Fibroblast of skin of scalp (primary cell): ENCODE results near the gene SIRT6.
A peak's percentile ranks its signal among the peaks of the same experiment; 100 is the strongest.
"Not testable (repeated sequence)": the region's sequence is repeated elsewhere in the genome, so short reads cannot be mapped to it uniquely, and the experiment has no call there.

Experiments
- DNase-seq: peaks from one replicate; pipeline ENCODE4 v3.0.0-alpha.2; 2013

Gene SIRT6

GRCh38 chr19:4174213-4174894, 8.0 kb downstream of the SIRT6 start:
- DNase-seq = no peak

GRCh38 chr19:4173479-4174212, 8.7 kb downstream of the SIRT6 start:
- no peak for DNase-seq

GRCh38 chr19:4172861-4173473, 9.4 kb downstream of the SIRT6 start:
- peak; percentile 48 for DNase-seq

DNA sequence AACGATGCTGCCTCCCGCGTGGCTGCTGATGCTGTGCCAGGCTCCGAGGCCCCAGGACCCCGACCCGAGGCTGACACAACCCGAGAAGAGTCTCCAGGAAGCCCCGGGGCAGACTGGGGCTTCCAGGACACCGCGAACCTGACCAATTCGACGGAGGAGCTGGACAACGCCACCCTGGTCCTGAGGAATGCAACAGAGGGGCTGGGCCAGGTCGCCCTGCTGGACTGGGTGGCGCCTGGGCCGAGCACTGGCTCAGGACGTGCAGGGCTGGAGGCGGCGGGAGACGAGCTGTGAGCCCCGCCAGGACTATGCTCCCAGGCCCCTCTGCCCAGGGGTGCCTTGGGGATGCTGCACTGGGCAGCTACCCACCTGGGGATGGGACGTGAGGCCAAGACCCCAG, 10.7 kb downstream of the SIRT6 start:
- no peak for DNase-seq

DNA sequence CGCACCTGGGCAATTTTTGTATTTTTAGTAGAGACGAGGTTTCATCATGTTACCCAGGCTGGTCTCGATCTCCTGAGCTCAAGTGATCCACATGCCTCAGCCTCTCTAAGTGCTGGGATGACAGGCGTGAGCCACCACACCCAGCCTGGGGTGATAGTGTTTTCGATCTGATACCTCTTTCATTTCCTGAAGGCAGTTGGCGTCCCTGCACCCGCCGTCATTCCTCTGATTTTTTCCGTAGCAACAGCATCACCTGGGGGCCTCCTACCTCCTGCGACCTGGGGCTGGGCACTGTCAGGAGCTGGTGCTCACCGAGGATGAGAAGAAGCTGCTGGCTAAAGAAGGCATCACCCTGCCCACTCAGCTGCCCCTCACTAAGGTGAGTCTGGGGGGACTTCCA, 18.1 kb downstream of the SIRT6 start:
- DNase-seq = no peak

GRCh38 chr19:4161415-4162077, 20.8 kb downstream of the SIRT6 start:
- no peak for DNase-seq

- DNase-seq = not testable (repeated sequence)
Observed at GRCh38 chr19:4157971-4158370, 24.4 kb downstream of the SIRT6 start.

DNA sequence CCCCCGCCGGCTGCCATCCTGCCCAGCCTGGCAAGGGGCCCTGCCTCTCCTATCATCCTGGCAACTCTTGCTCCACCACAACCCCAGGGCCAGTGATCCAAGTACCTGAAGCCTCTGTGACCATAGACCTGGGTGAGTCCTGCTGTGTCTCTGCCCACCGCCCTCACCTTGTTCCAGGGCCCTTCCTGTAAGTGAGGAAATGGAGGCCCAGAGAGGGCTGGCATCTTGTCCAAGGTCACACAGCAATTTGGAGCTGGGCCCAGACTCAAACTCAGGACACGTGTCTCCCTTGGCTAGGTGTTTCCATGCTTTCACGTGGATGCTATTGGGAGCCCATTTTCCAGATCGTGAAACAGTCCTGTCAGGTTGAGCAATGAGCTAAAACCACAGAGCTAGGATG, 25.2 kb downstream of the SIRT6 start:
- no peak for DNase-seq

DNA sequence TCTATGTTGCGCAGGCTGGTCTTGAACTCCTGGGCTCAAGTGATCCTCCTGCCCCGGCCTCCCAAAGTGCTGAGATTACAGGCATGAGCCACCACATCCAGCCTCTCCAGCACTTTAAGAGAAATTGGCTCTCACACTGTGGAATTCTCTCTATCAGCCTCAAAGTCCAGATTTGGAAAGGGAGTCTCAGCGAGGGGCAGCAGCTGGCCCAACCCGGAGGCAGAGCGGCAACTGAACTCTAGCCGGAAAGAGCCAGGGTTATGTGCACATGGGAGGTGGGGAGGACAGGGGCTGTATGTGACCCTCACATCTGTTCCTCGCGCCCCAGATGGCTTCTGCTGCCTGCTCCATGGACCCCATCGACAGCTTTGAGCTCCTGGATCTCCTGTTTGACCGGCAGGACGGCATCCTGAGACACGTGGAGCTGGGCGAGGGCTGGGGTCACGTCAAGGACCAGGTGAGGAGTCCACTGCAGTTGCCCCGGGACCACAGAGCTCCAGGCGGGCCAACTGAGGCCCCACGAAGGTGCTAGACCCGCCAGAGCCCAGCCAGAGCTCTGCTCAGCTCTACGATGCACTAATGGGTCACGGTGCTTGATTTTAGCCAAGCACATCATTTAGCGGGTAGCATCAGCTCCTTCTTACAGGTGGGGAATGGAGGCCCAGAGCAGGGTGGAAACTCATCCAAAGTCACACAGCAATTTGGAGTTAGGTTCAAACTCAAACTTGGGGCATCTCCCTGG, 27.6 kb downstream of the SIRT6 start:
- DNase-seq = no peak

DNA sequence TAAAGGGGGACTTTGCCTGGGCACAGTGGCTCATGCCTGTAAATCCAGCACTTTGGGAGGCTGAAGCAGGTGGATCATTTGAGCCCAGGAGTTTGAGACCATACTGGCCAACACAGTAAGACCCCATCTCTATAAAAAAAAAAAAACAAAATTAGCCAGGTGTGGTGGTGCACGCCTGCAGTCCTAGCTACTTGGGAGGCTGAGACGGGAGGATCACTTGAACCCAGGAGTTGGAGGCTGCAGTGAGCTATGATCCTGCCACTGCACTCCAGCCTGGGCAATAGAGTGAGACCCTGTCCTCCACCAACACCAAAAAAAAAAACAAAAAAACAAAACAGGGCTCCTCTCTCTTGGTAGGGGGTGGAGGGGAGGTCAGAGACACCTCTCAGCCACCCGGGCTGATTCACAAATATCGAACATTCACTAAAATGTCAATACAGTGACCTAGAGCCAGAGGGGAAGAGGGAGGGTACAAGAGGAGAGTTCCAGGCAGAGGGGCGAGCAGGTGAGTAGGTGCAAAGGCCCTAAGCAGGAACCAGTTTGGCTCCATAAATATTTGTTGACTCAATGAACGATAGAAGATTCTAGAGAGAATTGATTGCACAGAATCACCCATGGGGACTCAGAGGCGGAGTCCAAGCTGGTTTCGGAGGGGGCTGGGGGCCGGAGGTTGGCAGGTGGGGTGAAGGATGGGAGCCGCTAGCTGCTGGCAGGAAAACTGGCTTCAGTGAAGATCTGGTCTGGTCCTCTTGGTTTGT, 29.9 kb downstream of the SIRT6 start:
- no peak for DNase-seq

- DNase-seq = no peak
Observed at GRCh38 chr19:4151623-4152022, 30.7 kb downstream of the SIRT6 start.

DNA sequence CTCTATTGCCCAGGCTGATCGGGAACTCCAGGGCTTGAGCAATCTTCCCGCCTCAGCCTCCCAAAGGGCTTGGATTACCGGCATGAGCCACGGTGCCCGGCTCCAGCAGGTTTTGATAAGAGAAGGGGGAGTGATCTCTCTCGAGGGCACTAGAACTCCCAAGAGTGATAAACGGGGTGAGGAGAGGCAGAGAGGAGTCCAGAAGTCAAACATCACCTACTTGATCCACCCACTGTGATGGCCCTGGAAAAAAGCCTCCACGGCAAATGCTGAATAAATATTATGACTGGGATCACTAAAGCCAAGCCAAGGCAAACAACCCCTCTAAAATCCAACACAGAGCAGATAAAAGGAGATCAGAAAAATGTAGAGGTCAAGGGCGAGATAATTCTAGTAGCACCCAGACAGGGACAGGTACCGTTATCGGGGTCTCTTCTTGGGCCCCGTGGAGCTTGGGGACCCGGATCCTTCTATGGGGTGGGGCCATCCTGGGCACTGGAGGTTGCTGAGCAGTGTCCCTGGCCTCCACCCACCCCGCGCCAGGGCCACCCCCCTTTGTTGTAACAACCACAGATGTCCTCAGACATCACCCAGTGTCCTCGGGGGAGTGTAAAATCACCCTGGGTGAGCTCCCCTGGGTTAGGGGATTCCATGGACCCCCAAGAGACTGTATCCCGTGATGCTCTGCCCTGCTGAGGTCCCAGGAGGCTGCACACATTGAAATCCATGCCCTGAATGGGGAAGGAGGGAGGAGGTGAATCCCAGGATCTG, 32.7 kb downstream of the SIRT6 start:
- DNase-seq = no peak

DNA sequence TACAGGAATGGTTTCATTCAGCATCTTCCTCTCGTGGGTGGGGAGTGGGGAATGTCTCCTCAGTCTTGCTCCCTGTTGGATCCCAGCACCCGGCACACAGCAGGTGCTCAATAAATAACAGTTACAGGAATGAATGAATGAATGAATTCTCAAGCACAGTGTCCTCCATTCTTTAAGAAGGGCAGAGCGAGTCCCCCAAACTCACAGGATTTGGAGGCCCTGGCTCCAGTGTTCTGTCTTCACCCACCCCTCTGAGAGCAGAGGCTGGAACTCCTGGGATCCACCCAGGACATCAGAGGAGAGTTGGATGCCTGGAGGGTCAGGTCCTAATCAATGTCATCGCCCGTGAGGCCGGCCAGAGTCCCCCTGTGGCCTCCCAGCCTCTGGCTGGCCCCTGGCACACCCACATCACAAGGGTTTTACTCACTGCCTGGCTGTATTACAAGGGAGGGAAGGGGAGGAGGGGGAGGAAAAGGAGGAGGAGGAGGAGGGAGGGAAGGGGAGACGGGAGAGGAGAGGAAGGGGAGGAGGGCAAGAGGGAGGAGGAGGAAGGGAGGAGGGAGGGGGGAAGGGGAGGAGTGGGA, 37.6 kb downstream of the SIRT6 start:
- peak; percentile 38 for DNase-seq

- not testable (repeated sequence) for DNase-seq
Observed at GRCh38 chr19:4142916-4143315, 39.4 kb downstream of the SIRT6 start.

- DNase-seq = peak; percentile 65
Observed at GRCh38 chr19:4140237-4140711, 42.1 kb downstream of the SIRT6 start.

- DNase-seq = peak; percentile 54
Observed at GRCh38 chr19:4139614-4140236, 42.6 kb downstream of the SIRT6 start.

DNA sequence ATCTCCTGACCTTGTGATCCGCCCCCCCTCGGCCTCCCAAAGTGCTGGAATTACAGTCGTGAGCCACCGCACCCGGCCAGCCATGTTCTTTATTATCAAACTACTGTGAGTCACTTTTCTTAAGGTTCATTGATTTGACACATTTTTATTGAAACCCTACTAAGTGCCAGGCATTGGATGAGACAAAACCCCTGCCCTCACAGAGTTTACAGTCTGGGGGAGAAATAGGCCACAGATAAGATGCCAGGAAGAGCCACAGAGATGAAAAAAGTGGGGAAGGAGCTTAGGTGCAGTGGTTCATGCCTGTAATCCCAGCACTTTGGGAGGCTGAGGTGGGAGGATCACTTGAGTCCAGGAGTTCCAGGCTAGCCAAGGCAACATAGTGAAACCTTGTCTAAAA, 43.9 kb downstream of the SIRT6 start:
- DNase-seq = no peak

DNA sequence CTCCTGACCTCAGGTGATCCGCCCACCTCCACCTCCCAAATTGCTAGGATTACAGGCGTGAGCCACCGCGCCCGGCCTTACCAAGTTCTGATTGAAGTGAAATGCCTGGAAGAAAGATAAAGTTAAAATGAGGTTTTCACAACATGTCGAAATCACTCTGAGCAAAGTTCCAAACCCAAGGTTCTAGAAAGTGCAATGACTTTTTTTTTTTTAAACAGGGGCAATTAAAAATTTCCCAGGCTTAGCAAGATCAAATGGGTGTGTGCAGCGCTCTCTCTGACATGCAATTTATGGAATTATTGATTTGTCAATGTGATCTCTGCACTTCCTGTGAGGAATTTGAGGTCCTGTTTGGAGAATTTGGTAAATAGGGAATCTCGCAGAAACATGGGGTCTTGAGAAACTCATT, 45.7 kb downstream of the SIRT6 start:
- no peak for DNase-seq

DNA sequence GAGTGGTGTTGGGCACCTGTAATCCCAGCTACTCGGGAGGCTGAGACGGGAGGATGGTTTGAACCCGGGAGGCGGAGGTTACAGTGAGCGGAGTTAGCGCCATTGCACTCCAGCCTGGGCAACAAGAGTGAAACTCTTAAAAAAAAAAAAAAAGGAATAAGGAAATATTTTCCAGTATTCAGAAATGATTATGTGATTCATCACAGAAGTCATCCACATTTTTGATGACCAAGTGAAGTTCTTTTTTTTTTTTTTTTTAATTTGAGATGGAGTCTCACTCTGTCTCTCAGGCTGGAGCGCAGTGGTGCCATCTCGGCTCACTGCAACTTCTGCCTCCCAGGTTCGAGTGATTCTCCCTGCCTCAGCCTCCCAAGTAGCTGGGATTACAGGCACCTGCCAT, 47.0 kb downstream of the SIRT6 start:
- DNase-seq = peak; percentile 14

DNA sequence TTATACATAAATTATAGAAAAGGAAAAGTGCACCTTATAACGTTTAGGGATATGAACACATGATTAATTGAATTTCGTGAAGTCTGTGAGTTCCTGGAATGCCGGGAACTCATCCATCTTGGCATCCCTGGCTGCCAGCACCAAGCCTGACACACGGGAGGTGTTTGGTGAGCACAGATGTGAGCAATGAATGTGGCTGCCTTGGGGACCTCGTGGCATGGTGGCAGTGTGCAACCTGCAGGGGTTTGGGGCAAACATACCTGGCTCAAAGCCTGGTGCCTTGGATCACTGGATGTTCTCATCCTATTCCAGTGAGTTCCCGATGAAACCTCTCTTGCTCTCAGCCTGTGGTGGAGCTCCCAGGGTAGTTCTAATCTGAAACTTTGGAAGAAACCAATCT, 48.0 kb downstream of the SIRT6 start:
- no peak for DNase-seq
